Gastrocnemius medialis (tissue), 4 donors: Measurements from ENCODE around the gene MED28. TPM values are rescaled to one million over a fixed set of nuclear protein-coding genes. Genes with fewer than 3 reads are reported as not detected.

ENCODE experiments used
- ATAC-seq, 2 donors: fragments of 150-250 bp; one replicate each; pipeline ENCODE4 v1.9.1; 2016
- DNase-seq, 2 donors: peaks; one replicate each; pipeline ENCODE4 v3.0.0-alpha.2; 2019
- H3K27ac ChIP-seq, 4 donors: fragments of 200-600 bp; sonication (generic); 1 replicate in 1 of 4; 2 replicates in 3 of 4; pipeline ENCODE4 v1.5.1; 2016 to 2018; ENCODE audit warnings: mild to moderate bottlenecking in 2 of 4, moderate library complexity in 1 of 4
- H3K27me3 ChIP-seq, 3 donors: fragments of 200-600 bp; sonication (generic) in 2 of 3; 1 replicate in 1 of 3; 2 replicates in 2 of 3; pipeline versions ENCODE4 v1.5.1 to v1.6.0; 2016 to 2019; ENCODE audit warnings: mild to moderate bottlenecking in 1 of 3, moderate library complexity in 1 of 3
- H3K36me3 ChIP-seq, 2 donors: fragments of 200-600 bp; sonication (generic) in 1 of 2; one replicate each; pipeline ENCODE4 v1.5.1; 2017 to 2018
- H3K4me1 ChIP-seq, 2 donors: fragments of 200-600 bp; sonication (generic) in 1 of 2; one replicate each; pipeline ENCODE4 v1.5.1; 2016 to 2017; ENCODE audit warnings: mild to moderate bottlenecking in 2 of 2
- H3K4me3 ChIP-seq, 4 donors: fragments of 200-600 bp; sonication (generic) in 3 of 4; 1 replicate in 1 of 4; 2 replicates in 3 of 4; pipeline ENCODE4 v1.5.1; 2016 to 2019; ENCODE audit warnings: mild to moderate bottlenecking in 2 of 4
- H3K9me3 ChIP-seq, 3 donors: fragments of 200-600 bp; sonication (generic) in 2 of 3; 1 replicate in 1 of 3; 2 replicates in 2 of 3; pipeline ENCODE4 v1.5.1; 2016 to 2019
- CTCF ChIP-seq, 5 experiments: fragments of 450-650 bp in 3 of 5; fragments of 200-600 bp in 2 of 5; sonication (generic) in 2 of 5; IDR thresholded peaks in 4 of 5; conservative IDR thresholded peaks in 1 of 5; 1 replicate in 4 of 5; 2 replicates in 1 of 5; pipeline ENCODE4 v1.5.1; 2016 to 2019; ENCODE audit warnings: antibody characterized with exemption in 5 of 5, mild to moderate bottlenecking in 3 of 5, moderate library complexity in 3 of 5
- POLR2A ChIP-seq, 2 donors: fragments of 450-650 bp; IDR thresholded peaks; one replicate each; pipeline ENCODE4 v1.6.1; 2017; ENCODE audit warnings: antibody characterized with exemption in 2 of 2, mild to moderate bottlenecking in 2 of 2, moderate library complexity in 2 of 2
- in situ Hi-C, 4 donors: fragments of 200-750 bp; cut with MboI; loops; one replicate each; pipeline versions ENCODE4 v1.15.0 to v1.8.0; 2017; ENCODE audit warnings: low sequenced_read_pairs in 4 of 4
- intact Hi-C: fragments of 100-400 bp; cut with DNase I; formaldehyde crosslinking; loops from one replicate; pipeline ENCODE4 v1.15.1; 2023; ENCODE audit warnings: low total_unique reads
- total RNA-seq, 4 donors: library from RNA; depleted of rRNA; stranded (reverse); fragments of >200 nt; gene quantifications; one replicate each; pipeline versions ENCODE4 v1.1.0 to v1.2.3, GENCODE V29; 2016

The MED28 gene
- total RNA-seq, 4 donors from 2014 or later, result 4.5 to 20.0 (median 17.5) TPM

GRCh38 chr4:17639136-17639535, 24.7 kb downstream of the MED28 start:
- Histone ChIP-seq H3K9me3 (no peaks in the 10 kb centered on the region), H3K27ac (peak overlapping the region in 1 of 4 donors; percentile 8), H3K4me1 (peaks cover 0 to 5% of the 10 kb centered on the region in 2 donors), H3K27me3 (no peaks in the 10 kb centered on the region), H3K4me3 (no peak overlapping the region), H3K36me3 (peaks cover 0 to 19% of the 10 kb centered on the region in 2 donors)
- in situ Hi-C loops, result loop anchor here (5.0 to 10.0 kb wide), 3 partner anchors 84 to 94 kb away; no protein-coding TSS in a partner anchor
- TF ChIP-seq POLR2A (IDR thresholded peaks at IDR 0.05) (no peak), CTCF (IDR thresholded peaks at IDR 0.05 in 4 of 5, conservative IDR thresholded peaks at IDR 0.05 in 1 of 5) (no peak)
- intact Hi-C loops, result loop anchor here (5.0 kb wide), 1 partner anchor 168 kb away; no protein-coding TSS in a partner anchor
- no peak for ATAC-seq
- no peak for DNase-seq

GRCh38 chr4:17642398-17642783, 27.9 kb downstream of the MED28 start:
- in situ Hi-C loops, result no loop called here
- Histone ChIP-seq H3K4me1 (peaks cover 0 to 5% of the 10 kb centered on the region in 2 donors), H3K9me3 (no peaks in the 10 kb centered on the region), H3K27me3 (no peaks in the 10 kb centered on the region), H3K4me3 (no peak overlapping the region), H3K36me3 (no peaks in the 10 kb centered on the region), H3K27ac (no peak overlapping the region)
- ATAC-seq (peak in 1 of 2 donors; percentile 6), DNase-seq (no peak)
- no peak for TF ChIP-seq CTCF (IDR thresholded peaks at IDR 0.05 in 4 of 5, conservative IDR thresholded peaks at IDR 0.05 in 1 of 5)
- TF ChIP-seq POLR2A (IDR thresholded peaks at IDR 0.05), result no peak
- intact Hi-C loops, result no loop called here

- H3K36me3 ChIP-seq, result no peaks in the 10 kb centered on the region
- no peaks in the 10 kb centered on the region for H3K27me3 ChIP-seq
- TF ChIP-seq POLR2A (IDR thresholded peaks at IDR 0.05) (no peak), CTCF (IDR thresholded peaks at IDR 0.05 in 4 of 5, conservative IDR thresholded peaks at IDR 0.05 in 1 of 5) (no peak)
- H3K4me1 ChIP-seq, result peaks cover 6% of the 10 kb centered on the region in 2 donors
- H3K27ac ChIP-seq, result no peak overlapping the region
- in situ Hi-C loops (no loop called here), intact Hi-C loops (no loop called here)
- H3K4me3 ChIP-seq, result no peak overlapping the region
- DNase-seq, result no peak
- peak in 1 of 2 donors; percentile 10 for ATAC-seq
- H3K9me3 ChIP-seq, result no peaks in the 10 kb centered on the region
These were observed 32.3 kb downstream of the MED28 start for GRCh38 chr4:17646693-17647092.

- in situ Hi-C loops, result no loop called here
- intact Hi-C loops, result no loop called here
- no peaks in the 10 kb centered on the region for H3K27me3 ChIP-seq
- no peak for DNase-seq
- TF ChIP-seq POLR2A (IDR thresholded peaks at IDR 0.05) (no peak), CTCF (IDR thresholded peaks at IDR 0.05 in 4 of 5, conservative IDR thresholded peaks at IDR 0.05 in 1 of 5) (no peak)
- no peaks in the 10 kb centered on the region for H3K36me3 ChIP-seq
- peaks cover 6% of the 10 kb centered on the region in 2 donors for H3K4me1 ChIP-seq
- ATAC-seq, result no peak
- no peaks in the 10 kb centered on the region for H3K9me3 ChIP-seq
- H3K4me3 ChIP-seq, result no peak overlapping the region
- H3K27ac ChIP-seq, result no peak overlapping the region
These were observed 32.9 kb downstream of the MED28 start for GRCh38 chr4:17647176-17647806.
